WI38 (cell line): ENCODE data around the gene ITPR1.

Experiments
- H3K4me3 ChIP-seq: 2 replicates; pipeline ENCODE4 v1.5.1; 2011; ENCODE audit warnings: low read depth, mild to moderate bottlenecking, control low read depth, low read length
- CTCF ChIP-seq: IDR thresholded peaks from 2 replicates; pipeline ENCODE4 v1.5.1; 2012; ENCODE audit warnings: low read depth, mild to moderate bottlenecking, control low read depth, low read length

ITPR1 gene

GRCh38 chr3:4773583-4773982 is 280.4 kb downstream of the ITPR1 start:
- H3K4me3 ChIP-seq, result no peak overlapping the region
- no peak for TF ChIP-seq CTCF

DNA sequence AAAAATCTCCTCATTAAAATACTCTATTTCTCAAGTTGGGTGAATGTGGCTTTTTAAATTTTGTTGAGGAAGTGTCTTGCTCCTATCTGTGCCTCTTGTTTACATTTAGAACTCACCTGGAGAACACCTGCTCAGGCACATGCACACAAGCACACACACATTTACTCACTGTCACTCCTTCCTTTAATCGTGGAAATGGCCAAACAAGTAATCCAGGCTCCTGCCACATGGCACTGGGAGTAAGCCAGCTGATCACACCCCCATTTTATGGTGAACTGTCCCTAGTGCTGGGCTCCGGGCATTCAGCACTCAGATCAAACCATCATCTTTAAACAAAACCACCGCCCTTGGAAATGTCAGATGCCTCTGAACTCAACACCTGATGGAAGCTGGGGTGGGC is 281.4 kb downstream of the ITPR1 start:
- TF ChIP-seq CTCF, result no peak
- no peak overlapping the region for H3K4me3 ChIP-seq

DNA sequence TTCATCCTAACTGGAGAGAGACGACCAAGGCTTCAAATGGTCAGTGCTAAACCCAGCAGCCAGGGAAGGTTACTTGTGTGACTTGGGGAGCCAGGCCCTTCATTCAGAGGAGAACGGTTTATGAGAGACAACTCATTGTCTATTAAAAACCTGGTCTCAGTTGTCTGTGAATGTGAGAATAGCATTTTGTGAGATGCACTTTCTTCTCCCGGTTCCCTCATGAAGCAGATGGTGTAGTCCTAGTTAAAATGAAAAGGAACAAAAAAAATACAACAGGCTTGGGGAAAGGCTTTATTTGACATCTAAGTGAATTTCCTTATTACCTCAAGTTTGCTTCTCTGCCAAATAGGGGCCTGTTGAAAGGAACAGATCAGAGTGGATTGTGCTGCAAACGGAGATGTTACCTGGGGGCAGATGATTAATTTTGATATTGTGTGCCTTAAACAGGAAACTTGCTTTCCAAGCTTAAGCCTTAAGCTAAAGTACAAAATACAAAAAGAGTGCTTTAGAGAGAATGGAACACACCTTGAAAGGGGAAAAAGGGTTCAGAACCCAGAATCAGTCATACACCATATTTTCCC is 283.3 kb downstream of the ITPR1 start:
- TF ChIP-seq CTCF, result no peak
- no peak overlapping the region for H3K4me3 ChIP-seq

DNA sequence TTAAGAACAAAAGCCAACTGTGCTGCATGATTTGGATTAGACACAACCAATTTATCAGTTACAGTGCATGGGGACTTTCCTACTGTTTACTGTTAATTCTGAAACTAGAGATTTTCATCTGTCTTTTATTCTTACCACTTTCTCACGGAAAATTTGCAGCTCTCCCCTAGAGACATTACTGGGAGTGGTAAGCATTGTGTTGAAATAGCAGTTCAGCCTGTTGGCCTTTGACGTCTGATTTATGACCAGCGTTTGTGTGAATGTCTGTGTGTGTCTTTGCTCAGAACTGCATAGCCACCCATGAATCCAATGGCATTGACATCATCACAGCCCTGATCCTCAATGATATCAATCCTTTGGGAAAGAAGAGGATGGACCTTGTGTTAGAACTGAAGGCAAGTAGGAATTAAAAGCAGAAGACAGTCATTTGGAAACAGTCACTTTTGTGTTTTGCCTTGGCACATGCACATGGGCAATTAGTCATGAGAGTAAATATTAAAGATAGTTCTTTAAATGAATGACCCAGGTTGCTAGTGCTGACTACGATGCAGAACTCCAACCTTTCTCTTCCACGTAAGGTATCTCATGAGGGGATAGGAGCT is 283.9 kb downstream of the ITPR1 start:
- no peak overlapping the region for H3K4me3 ChIP-seq
- TF ChIP-seq CTCF, result no peak

GRCh38 chr3:4778119-4778518 is 285.0 kb downstream of the ITPR1 start:
- H3K4me3 ChIP-seq, result no peak overlapping the region
- no peak for TF ChIP-seq CTCF

GRCh38 chr3:4778740-4779139 is 285.6 kb downstream of the ITPR1 start:
- H3K4me3 ChIP-seq, result no peak overlapping the region
- no peak for TF ChIP-seq CTCF

- TF ChIP-seq CTCF, result no peak
These were observed 287.4 kb downstream of the ITPR1 start for GRCh38 chr3:4780545-4780957.

More at GRCh38 chr3:4780545-4780957, 287.4 kb downstream of the ITPR1 start:
- H3K4me3 ChIP-seq, result no peak overlapping the region
